Loucy (cell line): Measurements from ENCODE around the gene SEC14L1.

Source experiments
- EZH2phosphoT487 ChIP-seq: fragments of 200-600 bp; IDR thresholded peaks from 2 replicates; pipeline ENCODE4 v1.6.1; 2018; ENCODE audit warnings: antibody characterized with exemption, mild to moderate bottlenecking, moderate library complexity, borderline replicate concordance
- TF ChIP-seq, protein P1 (sequence below): fragments of 200-600 bp; sonication (generic); conservative IDR thresholded peaks from 2 replicates; pipeline ENCODE4 v1.5.1; 2014; ENCODE audit warnings: mild to moderate bottlenecking, antibody characterized with exemption, low read length

DNA sequence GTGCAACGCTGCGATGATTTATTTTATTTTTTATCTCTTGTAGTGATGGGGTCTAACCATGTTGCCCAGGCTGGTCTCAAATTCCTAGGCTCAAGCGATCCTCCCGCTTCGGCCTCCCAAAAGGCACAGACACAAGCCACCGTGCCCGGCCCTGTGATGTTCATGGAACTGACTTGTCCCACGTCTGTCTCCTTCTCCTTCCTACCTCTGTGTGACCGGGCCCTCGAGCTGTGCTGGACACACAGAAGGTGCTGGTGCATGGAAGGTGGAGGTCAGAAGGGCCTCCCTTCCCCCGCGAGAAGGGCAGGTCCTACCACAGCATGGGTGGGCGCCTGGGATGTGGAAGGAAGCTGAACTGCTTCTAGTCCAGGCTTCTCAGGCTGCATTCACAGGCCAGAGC is 88.0 kb downstream of the SEC14L1 start:
- TF ChIP-seq, protein P1, sequence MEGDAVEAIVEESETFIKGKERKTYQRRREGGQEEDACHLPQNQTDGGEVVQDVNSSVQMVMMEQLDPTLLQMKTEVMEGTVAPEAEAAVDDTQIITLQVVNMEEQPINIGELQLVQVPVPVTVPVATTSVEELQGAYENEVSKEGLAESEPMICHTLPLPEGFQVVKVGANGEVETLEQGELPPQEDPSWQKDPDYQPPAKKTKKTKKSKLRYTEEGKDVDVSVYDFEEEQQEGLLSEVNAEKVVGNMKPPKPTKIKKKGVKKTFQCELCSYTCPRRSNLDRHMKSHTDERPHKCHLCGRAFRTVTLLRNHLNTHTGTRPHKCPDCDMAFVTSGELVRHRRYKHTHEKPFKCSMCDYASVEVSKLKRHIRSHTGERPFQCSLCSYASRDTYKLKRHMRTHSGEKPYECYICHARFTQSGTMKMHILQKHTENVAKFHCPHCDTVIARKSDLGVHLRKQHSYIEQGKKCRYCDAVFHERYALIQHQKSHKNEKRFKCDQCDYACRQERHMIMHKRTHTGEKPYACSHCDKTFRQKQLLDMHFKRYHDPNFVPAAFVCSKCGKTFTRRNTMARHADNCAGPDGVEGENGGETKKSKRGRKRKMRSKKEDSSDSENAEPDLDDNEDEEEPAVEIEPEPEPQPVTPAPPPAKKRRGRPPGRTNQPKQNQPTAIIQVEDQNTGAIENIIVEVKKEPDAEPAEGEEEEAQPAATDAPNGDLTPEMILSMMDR = no peak
- TF ChIP-seq EZH2phosphoT487 = no peak
